Stimulated activated CD8-positive, alpha-beta memory T cell treated with anti-CD3 and anti-CD28 coated beads, Interleukin-15, amount 100 ng/mL, for 4 hours (primary cell): ENCODE results near the gene YY1.
"Not testable (repeated sequence)": the region's sequence is repeated elsewhere in the genome, so short reads cannot be mapped to it uniquely, and the experiment has no call there.

Source experiments
- DNase-seq, 2 donors: peaks; one replicate each; pipeline ENCODE4 v3.0.0-alpha.2; 2020; ENCODE audit warnings: low read depth in 2 of 2

YY1 gene

DNA sequence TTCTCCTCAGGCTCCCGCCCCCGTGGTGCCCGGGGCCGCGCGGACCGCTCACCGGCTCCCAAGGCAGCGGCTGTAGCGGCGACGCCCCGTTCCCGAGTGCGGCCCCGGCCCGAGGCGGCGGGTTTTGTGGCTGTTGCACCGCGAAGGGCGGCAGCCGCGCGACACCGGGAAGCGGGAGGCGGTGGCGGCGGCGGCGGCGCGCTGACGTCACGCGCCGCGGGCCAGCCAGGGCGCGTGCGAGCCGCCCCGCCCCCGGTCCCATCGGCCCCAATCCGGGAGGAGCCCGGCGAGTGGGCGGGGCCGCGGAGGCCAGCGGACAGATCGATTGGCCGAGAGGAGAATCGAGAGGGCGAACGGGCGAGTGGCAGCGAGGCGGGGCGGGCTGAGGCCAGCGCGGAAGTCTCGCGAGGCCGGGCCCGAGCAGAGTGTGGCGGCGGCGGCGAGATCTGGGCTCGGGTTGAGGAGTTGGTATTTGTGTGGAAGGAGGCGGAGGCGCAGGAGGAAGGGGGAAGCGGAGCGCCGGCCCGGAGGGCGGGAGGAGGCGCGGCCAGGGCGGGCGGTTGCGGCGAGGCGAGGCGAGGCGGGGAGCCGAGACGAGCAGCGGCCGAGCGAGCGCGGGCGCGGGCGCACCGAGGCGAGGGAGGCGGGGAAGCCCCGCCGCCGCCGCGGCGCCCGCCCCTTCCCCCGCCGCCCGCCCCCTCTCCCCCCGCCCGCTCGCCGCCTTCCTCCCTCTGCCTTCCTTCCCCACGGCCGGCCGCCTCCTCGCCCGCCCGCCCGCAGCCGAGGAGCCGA is at the start of gene YY1:
TSS of gene YY1 (plus strand) at position 726 of the 792 bp plus-strand sequence. CDS start 101 bp downstream, outside the sequence.
- peak; percentile 99 for DNase-seq

DNA sequence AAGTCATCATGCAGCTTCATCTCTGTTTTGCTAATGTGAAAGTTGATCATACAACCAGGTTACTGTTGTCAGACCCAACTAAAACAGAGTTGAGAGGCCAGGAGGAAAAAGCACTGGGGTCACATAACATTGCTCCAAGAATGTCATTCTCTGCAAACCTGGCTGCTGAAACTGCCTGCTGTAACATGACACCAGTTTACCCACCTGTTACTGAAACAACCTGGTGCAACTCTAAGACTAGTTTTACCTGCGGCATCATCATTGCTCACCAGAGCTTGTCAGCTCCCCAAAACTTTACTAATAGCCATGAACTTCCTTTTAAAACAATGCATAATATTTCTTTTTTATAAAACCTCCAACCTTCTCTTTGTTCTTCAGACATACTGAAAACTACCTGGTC is 48.8 kb upstream of the YY1 start:
- no peak for DNase-seq

DNA sequence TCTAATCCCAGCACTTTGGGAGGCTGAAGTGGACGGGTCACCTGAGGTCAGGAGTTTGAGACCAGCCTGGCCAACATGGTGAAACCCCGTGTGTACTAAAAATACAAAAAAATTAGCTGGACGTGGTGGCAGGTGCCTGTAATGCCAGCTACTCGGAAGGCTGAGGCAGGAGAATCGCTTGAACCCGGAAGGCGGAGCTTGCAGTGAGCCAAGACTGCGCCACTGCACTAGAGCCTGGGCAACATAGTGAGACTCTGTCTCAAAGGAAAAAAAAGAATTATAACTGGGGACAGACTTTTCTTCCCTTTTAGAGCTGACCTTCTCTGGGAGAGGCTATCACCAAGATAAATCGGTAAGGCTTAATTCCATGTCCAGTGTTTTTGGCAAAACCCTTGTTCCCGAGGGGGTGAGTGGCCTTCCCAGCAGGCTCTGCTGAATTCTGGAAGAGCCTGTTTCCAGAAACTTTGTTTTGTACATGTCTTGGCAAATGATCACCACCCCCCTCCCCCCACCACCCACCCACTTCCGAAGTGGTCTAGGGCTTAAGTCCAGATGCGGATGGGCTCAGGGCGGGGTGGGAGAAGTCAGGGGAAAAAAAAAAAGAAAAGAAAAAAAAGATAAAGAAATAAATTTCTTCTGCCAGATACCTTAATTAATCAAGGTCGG is 47.2 kb upstream of the YY1 start:
- DNase-seq = no peak

DNA sequence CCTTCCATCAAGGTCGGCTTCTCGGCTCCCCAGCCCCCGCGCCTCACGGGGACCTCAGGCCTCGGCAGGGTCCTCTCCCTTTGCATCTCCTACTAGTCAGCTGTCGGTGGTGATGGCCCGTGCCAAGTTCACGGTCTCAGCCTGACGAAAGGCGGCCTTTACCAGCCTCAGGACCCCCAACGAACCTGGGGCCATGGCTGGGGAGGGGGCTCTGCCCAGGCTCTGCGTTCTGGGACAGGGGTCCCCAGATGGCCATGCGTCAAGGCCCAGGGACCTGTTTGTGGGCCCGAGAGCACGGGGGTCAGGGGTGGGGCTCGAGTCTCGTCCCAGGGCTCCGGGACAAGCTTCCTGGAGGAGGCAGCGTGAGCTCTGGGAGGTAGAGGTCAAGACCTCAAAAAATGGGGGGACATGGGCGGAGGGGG is 46.7 kb upstream of the YY1 start:
- DNase-seq = no peak

DNA sequence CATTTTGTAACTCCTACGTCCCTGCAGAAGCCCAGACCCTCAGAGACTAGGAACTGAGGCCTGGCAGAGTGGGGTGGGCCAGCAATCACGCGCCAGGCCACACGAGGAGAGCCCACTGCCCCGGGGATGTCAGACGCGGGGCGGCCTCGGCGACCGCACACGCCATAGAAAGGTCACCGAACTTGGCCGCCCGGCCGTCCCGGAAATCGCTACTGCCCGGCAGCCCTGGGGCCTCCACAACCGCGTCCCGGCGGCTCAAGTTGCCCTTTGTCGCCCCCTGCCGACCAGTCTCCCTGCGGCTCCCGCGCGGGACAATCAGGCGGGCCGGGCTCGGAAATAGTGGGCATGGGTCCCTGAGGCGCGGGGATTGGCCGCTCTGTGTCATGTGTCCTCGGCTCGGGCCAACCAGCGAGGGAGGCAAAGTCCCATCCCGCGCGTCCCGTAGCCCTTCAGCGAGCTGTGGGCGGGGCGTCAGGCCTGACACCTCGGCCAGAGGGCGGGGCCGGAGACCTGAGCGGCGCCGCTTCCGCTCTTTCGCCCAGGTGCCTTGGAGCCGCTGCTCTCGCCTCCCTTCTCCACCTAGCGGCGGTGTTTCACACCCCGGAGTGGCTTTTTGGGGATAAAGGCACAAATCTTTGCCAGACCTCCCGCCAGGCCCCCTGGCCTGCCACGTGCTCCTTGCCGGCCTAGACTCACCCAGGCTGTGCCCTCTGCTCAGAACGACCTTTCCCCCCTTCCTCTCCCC is 46.1 kb upstream of the YY1 start:
- DNase-seq = peak; percentile 99

DNA sequence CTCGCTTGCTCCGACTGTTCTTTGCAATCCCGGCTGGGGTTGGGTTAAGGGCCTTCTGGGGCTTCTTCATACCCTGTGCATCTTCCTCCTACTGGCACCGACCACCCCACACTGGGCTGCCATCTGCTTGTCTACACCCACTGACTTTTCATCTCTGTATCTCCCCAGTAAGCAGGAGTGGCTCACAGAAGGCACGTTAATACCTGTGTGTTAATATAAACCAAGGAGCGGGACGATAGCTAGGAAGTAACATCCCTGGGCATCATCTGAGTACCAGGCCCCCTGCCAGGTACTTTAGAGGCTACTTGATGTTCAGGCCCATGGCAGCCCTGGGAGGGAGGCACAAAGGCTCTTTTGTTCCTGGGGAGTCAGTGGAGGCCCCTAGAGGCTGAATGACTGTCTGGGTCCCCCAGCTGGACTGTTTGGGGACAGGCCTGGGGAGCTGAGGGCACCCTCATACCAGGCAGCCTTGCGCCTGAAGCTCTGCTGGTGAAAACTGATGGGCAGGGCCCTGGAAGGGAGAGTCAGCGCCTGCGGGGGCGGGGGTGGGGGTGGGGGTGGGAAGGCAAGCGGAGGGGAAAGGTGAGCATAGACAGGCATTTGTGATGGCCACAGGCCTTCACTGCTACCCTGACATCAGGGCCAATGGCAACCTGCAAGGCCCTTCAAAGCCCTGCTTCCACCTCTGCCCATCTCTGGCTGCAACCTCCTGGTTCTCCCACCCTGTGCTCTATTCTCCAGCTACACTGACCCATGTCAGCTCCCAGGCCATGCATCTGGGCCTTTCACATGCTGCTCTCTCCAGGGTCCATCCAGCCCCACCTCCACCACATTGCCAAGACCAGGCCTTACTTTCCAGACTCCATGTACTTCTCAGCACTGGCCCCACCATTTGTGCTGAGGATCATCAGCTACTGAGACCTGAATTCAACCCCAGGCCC is 45.3 kb upstream of the YY1 start:
- no peak for DNase-seq

DNA sequence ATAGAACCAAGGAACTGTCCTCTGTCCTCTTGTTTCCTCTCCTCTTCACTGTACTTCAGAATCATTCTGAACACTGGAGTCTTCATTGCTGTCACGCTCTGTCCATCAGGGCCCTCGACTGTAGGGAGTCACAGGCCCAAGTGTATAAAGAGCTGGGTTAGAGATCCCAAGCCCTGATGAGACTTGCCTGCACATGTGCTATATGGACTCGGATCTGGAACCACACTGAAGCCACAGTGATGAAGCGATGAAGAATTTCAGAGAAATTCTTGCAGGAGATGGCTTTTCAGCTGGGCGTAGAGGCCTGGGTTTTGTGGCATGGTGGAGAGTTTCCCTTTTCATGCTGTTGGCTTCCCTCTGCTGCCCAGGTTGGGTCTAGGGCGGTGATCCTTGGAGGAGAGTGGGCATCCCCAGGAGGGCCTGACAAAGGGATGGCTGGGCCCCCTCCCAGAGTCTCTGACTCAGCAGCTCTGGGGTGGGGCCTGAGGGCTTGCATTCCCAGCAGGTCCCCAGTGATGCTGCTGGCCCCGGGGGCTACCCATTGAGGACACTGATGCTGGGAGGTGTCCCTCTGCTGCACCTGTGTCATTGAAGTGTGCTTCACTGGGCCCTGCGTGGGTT is 39.6 kb upstream of the YY1 start:
- no peak for DNase-seq

DNA sequence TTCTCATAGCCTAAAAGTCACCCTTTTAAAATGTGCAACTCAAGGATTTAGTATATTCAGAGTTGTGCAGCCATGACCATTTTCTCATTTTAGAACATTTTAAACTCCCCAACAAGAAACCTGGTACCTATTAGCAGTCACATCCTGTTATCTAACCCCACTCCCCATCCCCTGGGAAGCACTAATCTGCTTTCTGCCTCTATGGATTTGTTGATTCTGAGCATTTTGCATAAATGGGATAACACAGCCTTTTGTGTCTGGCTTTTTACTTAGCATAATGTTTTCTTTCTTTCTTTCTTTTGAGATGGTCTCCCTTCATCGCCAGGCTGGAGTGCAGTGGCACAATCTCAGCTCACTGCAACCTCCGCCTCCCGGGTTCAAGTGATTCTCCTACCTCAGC is 38.6 kb upstream of the YY1 start:
- DNase-seq = no peak

DNA sequence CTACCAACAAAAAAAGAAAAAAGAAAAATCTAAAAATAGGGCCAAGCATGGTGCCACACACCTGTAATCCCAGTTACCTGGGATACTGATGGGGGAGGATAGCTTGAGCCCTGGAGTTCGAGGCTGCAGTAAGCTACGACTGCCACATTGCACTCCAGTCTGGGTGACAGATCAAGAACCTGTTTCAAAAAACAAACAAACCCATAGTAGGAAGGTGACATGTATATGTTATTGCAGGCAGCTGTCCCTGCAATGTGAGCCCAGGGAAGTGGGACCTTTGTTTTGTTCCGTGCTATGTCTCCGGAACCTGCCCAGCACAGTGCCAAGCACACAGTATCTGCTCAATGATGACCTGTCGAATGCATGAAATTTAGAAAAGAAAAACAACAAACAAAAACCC is 37.2 kb upstream of the YY1 start:
- DNase-seq = no peak

DNA sequence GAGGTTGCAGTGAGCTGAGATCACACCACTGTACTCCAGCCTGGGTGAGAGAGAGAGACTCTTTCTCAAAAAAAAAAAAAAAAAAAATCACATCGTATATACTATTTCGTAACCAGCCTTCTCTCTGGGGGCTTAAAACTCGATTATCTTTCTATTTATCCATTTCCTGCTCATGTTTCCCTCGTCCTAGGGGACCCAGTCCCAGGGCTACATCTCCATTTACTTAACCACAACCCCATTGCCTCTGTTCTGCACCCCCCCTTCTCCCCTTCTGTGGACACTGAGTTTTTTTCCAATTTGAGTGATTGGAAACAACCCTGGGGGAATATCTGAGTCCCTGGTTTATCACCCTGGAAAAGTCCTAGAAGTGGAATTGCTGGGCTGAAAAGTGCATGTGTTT is 36.2 kb upstream of the YY1 start:
- no peak for DNase-seq

DNA sequence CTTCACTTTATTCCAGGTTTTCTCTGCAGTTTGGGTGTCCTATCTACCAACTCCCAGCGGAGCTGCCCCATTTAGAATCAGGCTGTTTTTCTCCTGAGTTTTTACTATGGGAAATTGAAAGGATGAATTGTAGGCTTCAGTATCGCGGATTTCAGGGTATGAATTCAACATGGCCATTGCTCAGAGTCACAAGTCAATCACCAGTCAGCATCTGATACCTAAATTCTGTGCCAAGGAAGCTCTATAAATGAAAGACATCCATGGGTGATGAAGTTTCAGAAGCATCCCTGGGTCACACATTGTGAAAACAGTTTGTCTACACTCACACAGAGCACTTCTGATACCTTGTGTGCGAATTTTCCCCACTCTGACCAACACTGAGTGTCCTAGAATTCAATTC is 35.8 kb upstream of the YY1 start:
- DNase-seq = no peak

DNA sequence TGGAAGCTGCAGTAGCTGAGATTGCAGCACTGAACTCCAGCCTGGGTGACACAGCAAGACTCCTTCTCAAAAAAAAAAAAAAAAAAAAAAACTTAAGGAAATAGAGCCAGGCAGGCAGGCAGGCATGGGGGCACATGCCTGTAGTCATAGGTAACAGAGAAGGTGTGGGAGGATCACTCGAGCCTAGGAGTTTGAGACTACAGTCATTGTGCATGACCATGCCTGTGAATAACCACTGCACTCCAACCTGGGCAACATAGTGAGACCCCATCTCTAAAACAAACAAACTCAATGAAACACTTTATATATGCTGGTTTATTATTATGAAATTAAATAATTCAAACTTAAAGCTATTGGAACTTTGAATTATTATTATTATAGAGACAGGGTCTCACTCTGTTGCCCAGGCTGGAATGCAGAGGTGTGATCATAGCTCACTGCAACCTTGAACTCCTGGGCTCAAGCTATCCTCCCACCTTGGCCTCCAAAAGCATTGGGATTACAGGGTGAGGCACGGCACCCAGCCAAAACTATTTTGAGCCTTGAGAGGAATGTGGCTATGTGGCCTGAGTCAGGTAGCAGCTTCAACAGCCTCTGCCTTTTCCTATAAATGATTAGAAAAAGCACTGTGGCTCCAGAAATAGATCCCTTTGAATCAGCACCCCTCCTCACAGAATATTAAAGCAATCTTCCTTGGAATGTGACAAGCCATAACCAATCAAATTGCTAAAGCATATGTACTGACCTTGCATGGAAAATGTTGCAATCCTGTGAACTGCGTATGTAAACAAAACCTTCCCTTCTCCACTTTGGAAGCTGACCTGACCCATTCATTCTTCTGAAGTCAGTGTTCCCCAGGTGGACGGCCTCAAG is 34.7 kb upstream of the YY1 start:
- no peak for DNase-seq

DNA sequence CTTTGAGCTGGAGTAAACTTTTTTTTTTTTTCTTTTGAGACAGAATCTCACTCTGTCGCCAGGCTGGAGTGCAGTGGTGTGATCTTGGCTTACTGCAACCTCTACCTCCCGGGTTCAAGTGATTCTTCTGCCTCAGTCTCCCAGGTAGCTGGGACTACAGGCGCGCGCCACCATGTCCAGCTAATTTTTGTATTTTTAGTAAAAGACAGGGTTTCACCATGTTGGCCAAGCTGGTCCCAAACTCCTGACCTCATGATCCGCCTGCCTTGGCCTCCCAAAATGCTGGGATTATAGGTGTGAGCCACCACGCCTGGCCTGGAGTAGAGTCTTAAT is 34.1 kb upstream of the YY1 start:
- DNase-seq = not testable (repeated sequence)

DNA sequence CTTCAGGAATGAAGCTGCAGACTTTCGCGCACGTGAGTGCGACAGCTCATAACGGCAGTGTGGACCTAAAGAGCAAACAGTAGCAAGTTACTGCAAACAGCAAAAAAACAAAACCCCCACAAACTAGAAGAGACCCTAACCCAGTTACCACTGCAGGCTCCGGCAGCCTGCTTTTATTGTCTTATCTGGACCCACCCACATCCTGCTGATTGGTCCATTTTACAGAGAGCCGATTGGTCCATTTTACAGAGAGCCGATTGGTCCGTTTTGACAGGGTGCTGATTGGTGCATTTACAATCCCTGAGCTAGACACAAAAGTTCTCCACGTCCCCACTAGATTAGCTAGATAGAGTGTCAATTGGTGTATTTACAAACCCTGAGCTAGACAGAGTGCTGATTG is 31.4 kb upstream of the YY1 start:
- DNase-seq = not testable (repeated sequence)

DNA sequence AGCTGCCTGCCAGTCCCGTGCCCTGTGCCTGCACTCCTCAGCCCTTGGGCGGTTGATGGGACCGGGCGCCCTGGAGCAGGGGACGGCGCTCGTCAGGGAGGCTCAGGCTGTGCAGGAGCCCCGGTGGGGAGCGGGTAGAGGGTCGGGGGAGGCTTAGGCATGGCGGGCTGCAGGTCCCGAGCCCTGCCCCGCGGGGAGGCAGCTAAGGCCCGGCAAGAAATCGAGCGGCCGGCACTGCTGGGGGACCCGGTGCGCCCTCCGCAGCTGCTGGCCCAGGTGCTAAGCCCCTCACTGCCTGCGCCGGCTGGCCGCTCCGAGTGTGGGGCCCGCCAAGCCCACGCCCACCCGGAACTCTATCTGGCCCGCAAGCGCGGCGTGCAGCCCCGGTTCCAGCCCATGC is 30.8 kb upstream of the YY1 start:
- DNase-seq = not testable (repeated sequence)

DNA sequence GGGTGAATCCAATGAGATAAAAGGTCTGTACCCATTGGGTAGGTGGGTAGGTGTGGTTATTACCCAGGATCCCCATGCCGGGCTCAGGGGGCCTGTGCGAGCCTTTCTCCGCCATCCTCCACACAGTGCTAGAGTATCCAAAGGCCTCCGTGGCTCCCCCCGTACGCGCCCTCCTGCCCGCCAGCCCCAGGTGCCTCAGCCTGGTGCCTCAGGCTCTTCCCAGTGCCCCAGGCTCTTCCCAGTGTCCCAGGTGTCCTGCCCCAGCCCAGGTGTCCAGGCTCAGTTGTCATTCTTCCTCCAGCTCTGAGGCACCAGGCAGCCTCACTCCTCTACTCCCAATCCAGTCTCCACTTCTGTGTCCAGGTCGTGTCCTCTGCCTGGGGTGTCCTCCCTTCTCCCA is 27.6 kb upstream of the YY1 start:
- no peak for DNase-seq

DNA sequence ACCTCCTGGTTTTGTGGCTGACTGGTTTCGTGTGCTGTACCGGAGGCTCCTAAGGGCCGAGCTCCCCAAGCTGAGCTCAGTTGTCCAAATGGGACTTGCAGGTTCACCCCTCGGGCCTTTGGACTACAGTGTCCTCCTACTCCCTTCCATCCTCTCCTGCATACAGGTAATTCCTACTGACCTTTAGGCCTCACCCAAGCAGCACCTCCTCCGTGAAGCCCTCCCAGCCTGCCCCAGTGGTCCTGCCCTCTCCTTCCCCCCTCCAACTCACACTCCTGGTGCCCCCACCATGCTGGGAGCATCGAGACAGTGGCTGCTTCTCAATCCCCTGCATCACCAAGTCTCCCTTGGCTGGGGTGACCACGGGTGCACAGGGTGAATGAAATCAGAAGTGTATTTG is 27.1 kb upstream of the YY1 start:
- no peak for DNase-seq

DNA sequence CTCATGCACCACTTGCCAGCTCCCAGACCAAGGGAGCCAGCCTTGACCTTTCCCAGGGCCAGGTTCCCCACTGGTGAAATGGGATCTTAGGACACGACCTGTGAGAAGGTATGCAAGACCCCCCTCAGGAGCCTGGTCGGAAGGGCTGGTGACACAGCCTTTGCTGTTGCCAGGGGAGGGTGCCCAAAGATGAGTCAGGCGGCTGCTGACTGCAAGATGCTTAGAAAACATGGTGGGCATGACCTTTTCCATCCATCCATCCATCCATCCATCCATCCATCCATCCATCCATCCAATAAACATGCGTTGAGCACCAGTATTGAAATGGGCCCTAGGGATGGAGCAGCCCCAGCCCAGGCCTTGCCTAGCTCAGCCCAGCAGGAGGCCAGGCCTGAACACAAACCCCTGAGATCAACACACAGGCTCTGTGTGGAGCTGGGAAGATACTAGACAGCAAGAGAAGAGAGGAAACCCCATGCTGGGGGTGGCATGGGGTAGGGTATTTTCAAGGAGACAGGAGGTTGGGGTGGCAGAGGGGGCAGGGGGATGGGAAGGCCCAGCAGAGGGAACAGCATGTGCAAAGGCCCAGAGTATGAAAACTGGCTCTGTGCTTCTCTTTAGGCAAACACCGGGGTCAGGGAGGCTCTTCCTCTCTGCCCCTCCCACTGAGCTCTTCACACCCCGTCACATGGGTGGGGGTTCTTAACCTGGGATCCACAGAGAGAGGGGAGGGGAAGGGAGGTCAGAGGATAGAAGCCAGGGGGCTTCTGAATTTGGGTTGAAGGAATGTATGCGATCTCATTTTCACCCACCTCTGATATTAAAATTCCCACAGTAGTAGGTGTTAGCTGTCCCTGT is 26.2 kb upstream of the YY1 start:
- no peak for DNase-seq

DNA sequence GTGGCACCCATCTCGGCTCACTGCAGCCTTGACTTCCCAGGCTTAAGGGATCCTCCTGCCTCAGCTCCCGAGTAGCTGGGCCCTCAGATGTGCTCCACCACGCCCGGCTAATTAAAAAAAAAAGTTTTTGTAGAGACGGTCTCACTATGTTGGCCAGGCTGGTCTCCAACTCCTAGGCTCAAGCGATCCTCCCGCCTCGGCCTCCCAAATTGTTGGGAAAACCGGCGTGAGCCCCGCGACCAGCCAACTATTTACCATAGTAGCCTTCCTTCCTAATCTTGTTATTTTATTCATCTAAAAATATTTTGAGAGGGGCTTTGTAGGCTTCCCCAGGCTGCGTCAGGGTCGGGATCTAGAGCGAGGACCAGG is 25.4 kb upstream of the YY1 start:
- no peak for DNase-seq
